Body of pancreas (tissue), 4 donors: ENCODE measurements around the gene LRIF1. TPM values are rescaled to one million over a fixed set of nuclear protein-coding genes. Genes with fewer than 3 reads are reported as not detected.

Experiments used
- ATAC-seq: fragments of 150-250 bp; one replicate; pipeline ENCODE4 v1.9.1; 2016
- DNase-seq, 4 donors: peaks; one replicate each; pipeline ENCODE4 v3.0.0-alpha.2; 2019
- H3K27ac ChIP-seq, 4 donors: fragments of 200-600 bp; sonication (generic); 1 replicate in 3 of 4; 2 replicates in 1 of 4; pipeline versions ENCODE4 v1.5.1 to v1.6.1; 2016 to 2019; ENCODE audit warnings: mild to moderate bottlenecking in 1 of 4, mixed read lengths in 1 of 4, moderate library complexity in 1 of 4
- H3K27me3 ChIP-seq, 2 donors: fragments of 200-600 bp; sonication (generic); one replicate each; pipeline ENCODE4 v1.6.0; 2016; ENCODE audit warnings: mild to moderate bottlenecking in 1 of 2
- H3K36me3 ChIP-seq, 2 donors: fragments of 200-600 bp; sonication (generic); replicated peaks in 1 of 2; 2 replicates each; pipeline ENCODE4 v1.5.1; 2016; ENCODE audit warnings: low read depth in 2 of 2; ENCODE audit not compliant: insufficient read depth in 1 of 2
- H3K4me1 ChIP-seq: fragments of 200-600 bp; sonication (generic); one replicate; pipeline ENCODE4 v1.6.0; 2016
- H3K4me3 ChIP-seq, 2 donors: fragments of 200-600 bp; sonication (generic); 1 replicate in 1 of 2; 2 replicates in 1 of 2; pipeline ENCODE4 v1.5.1; 2016 to 2019
- H3K9me3 ChIP-seq, 3 donors: fragments of 200-600 bp; sonication (generic); 1 replicate in 2 of 3; 2 replicates in 1 of 3; pipeline ENCODE4 v1.5.1; 2016
- CTCF ChIP-seq, 7 experiments: fragments of 450-650 bp in 4 of 7; fragments of 200-600 bp in 3 of 7; sonication (generic) in 3 of 7; IDR thresholded peaks; one replicate each; pipeline ENCODE4 v1.5.1; 2016 to 2019; ENCODE audit warnings: antibody characterized with exemption in 7 of 7
- POLR2A ChIP-seq, 3 donors: fragments of 450-650 bp; IDR thresholded peaks; one replicate each; pipeline ENCODE4 v1.6.1; 2016; ENCODE audit warnings: antibody characterized with exemption in 3 of 3, mild to moderate bottlenecking in 2 of 3
- WGBS, 2 donors: methylation state at CpG; one replicate each; pipeline ENCODE4 v1.1.5; 2017; 5-methylcytosine and 5-hydroxymethylcytosine counted together
- intact Hi-C: fragments of 100-400 bp; cut with DNase I; formaldehyde crosslinking; loops from one replicate; pipeline ENCODE4 v1.15.1; 2023
- total RNA-seq, 2 donors: library from RNA; depleted of rRNA; stranded (reverse); fragments of >200 nt; gene quantifications; one replicate each; pipeline ENCODE4 v1.1.0, GENCODE V29; 2016

Gene LRIF1
- total RNA-seq, 2 donors from 2014 or later: 3.6 to 9.9 TPM

- Histone ChIP-seq H3K36me3 (no peaks in the 10 kb centered on the region), H3K4me3 (no peak overlapping the region), H3K27me3 (no peaks in the 10 kb centered on the region), H3K9me3 (no peaks in the 10 kb centered on the region), H3K4me1 (no peaks in the 10 kb centered on the region), H3K27ac (no peak overlapping the region)
- intact Hi-C loops: no loop called here
- no peak for TF ChIP-seq POLR2A (IDR thresholded peaks at IDR 0.05)
- no peak for TF ChIP-seq CTCF (IDR thresholded peaks at IDR 0.05)
- 33 to 39% methylated on average over 1 of the region's 1 CpG for WGBS, 2 donors
- ATAC-seq (no peak), DNase-seq (no peak)
These were observed 64.3 kb downstream of the LRIF1 start for GRCh38 chr1:110899458-110899843.

- Histone ChIP-seq H3K4me3 (no peak overlapping the region), H3K27me3 (no peaks in the 10 kb centered on the region), H3K9me3 (no peaks in the 10 kb centered on the region), H3K4me1 (no peaks in the 10 kb centered on the region), H3K36me3 (no peaks in the 10 kb centered on the region), H3K27ac (no peak overlapping the region)
- 53 to 67% methylated on average over 3 of the region's 3 CpGs for WGBS, 2 donors
- TF ChIP-seq POLR2A (IDR thresholded peaks at IDR 0.05) (no peak), CTCF (IDR thresholded peaks at IDR 0.05) (no peak)
- no peak for ATAC-seq
- no peak for DNase-seq
- intact Hi-C loops: no loop called here
These were observed 64.8 kb downstream of the LRIF1 start for GRCh38 chr1:110898734-110899457.

DNA sequence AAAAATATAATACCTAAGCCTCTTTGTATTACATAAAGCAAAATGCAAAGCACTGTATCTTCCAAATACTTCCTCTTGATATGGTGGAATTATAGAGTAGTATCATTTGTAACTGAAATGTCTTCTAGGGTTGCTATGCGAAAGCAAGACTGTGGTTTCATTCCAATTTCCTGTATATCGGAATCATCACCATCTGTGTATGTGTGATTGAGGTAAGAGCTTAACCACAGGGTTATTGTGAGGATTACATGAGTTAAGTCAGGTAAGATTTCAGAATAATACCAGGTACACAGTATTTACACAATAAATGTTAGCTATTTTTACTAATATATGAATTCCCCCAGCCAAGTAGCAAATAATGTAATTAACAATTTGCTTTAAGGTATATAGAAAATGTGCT lies 66.0 kb downstream of the LRIF1 start:
- H3K9me3 ChIP-seq: no peaks in the 10 kb centered on the region
- no peaks in the 10 kb centered on the region for H3K4me1 ChIP-seq
- H3K27me3 ChIP-seq: no peaks in the 10 kb centered on the region
- DNase-seq (no peak), ATAC-seq (no peak)
- no peak overlapping the region for H3K4me3 ChIP-seq
- intact Hi-C loops: no loop called here
- no peaks in the 10 kb centered on the region for H3K36me3 ChIP-seq
- TF ChIP-seq CTCF (IDR thresholded peaks at IDR 0.05) (no peak), POLR2A (IDR thresholded peaks at IDR 0.05) (no peak)
- 86 to 92% methylated on average over 2 of the region's 2 CpGs for WGBS, 2 donors
- H3K27ac ChIP-seq: no peak overlapping the region

Other genes with a start within 250 kb of the LRIF1 start
- 10 to 100 TPM in 1 of 2 donors, 1 to 10 TPM in 1; 4.9 to 16.6 TPM for gene CD53, start 90.8 kb downstream of the LRIF1 start, total RNA-seq
- gene DRAM2, start 176.2 kb upstream of the LRIF1 start, total RNA-seq: 10 to 100 TPM; 11.9 to 27.5 TPM
- gene CEPT1, start 176.3 kb upstream of the LRIF1 start, total RNA-seq: 10 to 100 TPM; 16.9 to 26.0 TPM
- 10 to 100 TPM; 16.1 to 35.3 TPM for gene DENND2D, start 236.7 kb upstream of the LRIF1 start, total RNA-seq